Coronary artery (tissue), 2 donors: Measurements from ENCODE around the gene PPIP5K1.

Experiments used
- DNase-seq: peaks from one replicate; pipeline ENCODE4 v3.0.0-alpha.2; 2017; ENCODE audit warnings: low spot score
- H3K27ac ChIP-seq, 2 donors: fragments of 200-600 bp; sonication (generic); one replicate each; pipeline ENCODE4 v1.5.1; 2016 to 2019
- H3K4me3 ChIP-seq: fragments of 200-600 bp; sonication (generic); 2 replicates; pipeline ENCODE4 v1.5.1; 2016; ENCODE audit warnings: mild to moderate bottlenecking, moderate library complexity
- CTCF ChIP-seq: fragments of 200-600 bp; sonication (generic); IDR thresholded peaks from one replicate; pipeline ENCODE4 v1.5.1; 2019; ENCODE audit warnings: antibody characterized with exemption

Gene PPIP5K1

GRCh38 chr15:43516801-43517353, 73.1 kb downstream of the PPIP5K1 start:
- peak; percentile 53 for DNase-seq
- no peak for TF ChIP-seq CTCF

GRCh38 chr15:43516185-43516584, 73.8 kb downstream of the PPIP5K1 start:
- Histone ChIP-seq H3K4me3 (peak overlapping the region; percentile 79), H3K27ac (peak overlapping the region; percentile 61 to 85)
- peak; percentile 80 for DNase-seq
- TF ChIP-seq CTCF: no peak

More at GRCh38 chr15:43516801-43517353, 73.1 kb downstream of the PPIP5K1 start:
- Histone ChIP-seq H3K27ac (peak overlapping the region; percentile 61 to 85), H3K4me3 (peak overlapping the region; percentile 79)

- DNase-seq: no peak
- no peak for TF ChIP-seq CTCF
- Histone ChIP-seq H3K27ac (peak overlapping the region; percentile 61 to 85), H3K4me3 (peak overlapping the region; percentile 79)
Measured at GRCh38 chr15:43515741-43516140, 74.3 kb downstream of the PPIP5K1 start.

GRCh38 chr15:43514241-43515057, 75.6 kb downstream of the PPIP5K1 start:
- Histone ChIP-seq H3K4me3 (no peak overlapping the region), H3K27ac (peak overlapping the region in 1 of 2 donors; percentile 55)
- DNase-seq: peak; percentile 73
- TF ChIP-seq CTCF: no peak

GRCh38 chr15:43513550-43513949, 76.5 kb downstream of the PPIP5K1 start:
- no peak for TF ChIP-seq CTCF

GRCh38 chr15:43511012-43511885, 78.8 kb downstream of the PPIP5K1 start:
- Histone ChIP-seq H3K4me3 (peak overlapping the region; percentile 74), H3K27ac (peak overlapping the region in 1 of 2 donors; percentile 68)
- TF ChIP-seq CTCF: no peak
- no peak for DNase-seq

More at GRCh38 chr15:43513550-43513949, 76.5 kb downstream of the PPIP5K1 start:
- no peak overlapping the region for H3K4me3 ChIP-seq
- no peak for DNase-seq
- peak overlapping the region in 1 of 2 donors; percentile 55 for H3K27ac ChIP-seq
